HG03469 (cell line): ENCODE measurements around the gene SPTBN4.
"Not testable (repeated sequence)": the region's sequence is repeated elsewhere in the genome, so short reads cannot be mapped to it uniquely, and the experiment has no call there.

Source experiments
- ATAC-seq: cut with Tn5 transposase; IDR thresholded peaks from one replicate; pipeline ENCODE4 v1.9.1; 2021; ENCODE audit warnings: mild to moderate bottlenecking, moderate library complexity, moderate number of reproducible peaks; ENCODE audit not compliant: unreplicated experiment

Gene SPTBN4

DNA sequence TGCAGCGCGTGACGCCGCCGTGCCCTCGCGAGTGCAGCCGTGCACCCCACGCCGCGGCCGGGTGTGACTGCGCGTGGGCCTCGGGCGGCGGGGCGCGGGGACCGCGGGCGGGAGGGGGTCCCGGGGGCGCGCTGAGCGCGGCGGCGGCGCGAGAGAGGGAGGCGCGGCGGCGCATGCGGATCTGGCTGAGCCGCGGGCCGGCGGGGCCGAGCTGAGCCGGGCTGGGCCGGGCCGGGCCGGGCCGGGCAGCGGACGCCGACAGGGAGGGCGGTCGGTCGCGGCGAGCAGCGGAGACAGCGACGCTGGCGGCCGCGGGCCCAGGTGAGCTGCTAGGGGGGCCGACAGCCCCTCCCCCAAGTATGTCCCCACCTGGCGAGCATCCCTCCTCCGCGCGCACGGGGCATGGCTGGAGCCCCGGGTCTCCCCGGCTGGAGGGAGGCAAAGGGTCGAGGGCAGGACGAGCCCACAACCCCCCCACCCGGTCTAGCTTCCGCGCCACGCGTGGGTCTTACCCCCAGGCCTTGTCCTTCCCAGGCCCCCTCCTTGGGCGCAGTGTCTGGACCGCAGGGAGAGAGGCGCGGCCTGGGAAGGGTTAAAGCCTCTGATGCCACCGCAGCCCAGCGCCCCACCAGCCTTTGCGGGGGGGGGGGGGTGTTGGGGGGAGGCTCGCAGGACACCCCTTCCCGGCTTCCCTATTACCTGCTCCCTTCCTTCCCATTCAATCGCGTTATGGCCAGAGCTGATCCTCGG lies at the start of gene SPTBN4:
Gene SPTBN4 (plus strand): TSS at position 17 of the 750 bp plus-strand sequence. CDS start 5,621 bp downstream, outside the sequence.
- ATAC-seq, result no peak

DNA sequence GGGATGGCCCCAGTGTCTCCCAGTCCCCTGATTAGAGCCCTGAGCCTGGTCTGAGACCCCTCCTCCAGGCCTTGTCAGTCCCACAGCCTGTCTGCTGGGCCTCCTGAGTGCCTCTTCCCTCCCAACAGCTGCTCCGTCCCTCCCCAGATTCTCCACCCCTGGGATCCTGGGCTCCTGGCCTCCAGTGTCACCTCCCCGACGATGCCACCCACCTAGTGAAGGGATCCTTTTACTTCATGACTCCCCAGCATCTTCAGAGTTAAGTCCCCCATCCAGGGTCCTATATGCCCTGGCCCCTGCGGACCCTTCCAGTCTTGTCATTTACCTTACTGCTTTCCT lies 49.2 kb upstream of the SPTBN4 start:
- ATAC-seq, result no peak

DNA sequence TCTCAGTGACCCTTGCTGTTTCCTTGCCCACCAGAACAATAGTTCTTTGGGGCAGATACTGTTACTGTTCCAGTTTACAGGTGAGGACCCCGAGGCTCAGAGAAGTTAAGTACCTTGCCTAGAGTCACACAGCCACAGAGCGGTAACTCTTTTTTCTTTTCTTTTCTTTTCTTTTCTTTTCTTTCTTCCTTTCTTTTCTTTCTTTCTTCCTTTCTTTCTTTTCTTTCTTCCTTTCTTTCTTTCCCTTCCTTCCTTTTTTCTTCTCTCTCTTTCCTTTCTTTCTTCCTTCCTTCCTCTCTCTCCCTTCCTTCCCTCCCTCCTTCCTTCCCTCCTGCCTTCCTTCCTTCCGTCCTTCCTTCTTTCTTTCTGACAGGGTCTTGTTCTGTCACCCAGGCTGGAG lies 48.8 kb upstream of the SPTBN4 start:
- ATAC-seq, result no peak

DNA sequence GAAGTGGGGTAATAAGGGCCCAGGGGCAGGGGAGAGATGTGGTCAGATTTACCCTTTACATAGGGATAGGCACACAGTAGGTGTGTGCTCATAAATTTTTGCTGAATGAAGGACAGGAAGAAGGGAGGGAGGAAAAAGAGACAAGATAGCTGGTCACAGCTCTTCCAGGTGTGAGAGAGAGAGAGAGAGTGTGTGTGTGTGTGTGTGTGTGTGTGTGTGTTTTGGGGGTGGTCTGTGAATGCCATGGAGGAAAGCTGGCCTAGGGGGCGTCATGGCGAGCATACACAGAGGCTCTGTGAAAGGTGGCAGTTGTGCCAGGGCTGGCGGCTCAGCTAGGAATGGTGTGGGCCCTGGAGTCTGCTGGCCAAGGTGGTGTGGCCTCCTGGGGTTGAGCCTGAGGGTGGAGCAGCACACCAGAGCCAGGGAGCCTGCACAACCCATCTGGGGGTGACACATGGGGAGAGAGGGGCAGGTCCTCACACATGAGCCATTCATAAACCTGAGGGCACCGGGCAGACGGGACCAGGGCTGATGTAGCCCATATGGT lies 47.7 kb upstream of the SPTBN4 start:
- no peak for ATAC-seq

DNA sequence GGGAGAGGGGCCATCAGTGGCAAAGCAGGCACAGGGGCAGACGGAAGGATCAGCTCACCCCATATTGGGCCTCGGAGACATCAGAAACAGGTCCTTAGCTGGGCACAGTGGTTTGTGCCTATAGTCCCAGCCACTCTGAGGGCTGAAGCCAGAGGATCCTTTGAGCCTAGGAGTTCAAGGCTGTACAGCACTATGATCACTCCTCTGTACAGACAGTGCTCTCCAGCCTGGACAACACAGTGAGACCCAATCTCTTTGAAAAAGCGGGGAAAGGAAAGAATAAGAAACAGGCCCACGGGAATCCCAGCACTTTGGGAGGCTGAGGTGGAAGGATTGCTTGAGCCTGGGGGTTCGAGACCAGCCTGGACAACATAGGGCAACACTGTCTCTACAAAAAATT lies 47.0 kb upstream of the SPTBN4 start:
- ATAC-seq, result no peak

DNA sequence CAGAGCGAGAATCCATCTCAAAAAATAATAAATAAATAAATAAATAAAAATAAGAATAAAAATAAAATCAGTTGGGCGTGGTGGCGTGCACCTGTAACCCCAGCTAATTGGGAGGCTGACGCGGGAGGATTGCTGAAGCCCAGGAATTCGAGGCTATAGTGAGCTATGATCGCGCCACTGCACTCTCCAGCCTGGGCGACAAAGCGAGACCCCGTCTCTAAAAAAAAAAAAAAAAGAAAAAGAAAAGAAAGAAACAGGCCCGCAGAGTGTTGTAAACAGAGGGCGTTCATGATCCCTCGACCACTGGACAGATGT lies 46.4 kb upstream of the SPTBN4 start:
- no peak for ATAC-seq

DNA sequence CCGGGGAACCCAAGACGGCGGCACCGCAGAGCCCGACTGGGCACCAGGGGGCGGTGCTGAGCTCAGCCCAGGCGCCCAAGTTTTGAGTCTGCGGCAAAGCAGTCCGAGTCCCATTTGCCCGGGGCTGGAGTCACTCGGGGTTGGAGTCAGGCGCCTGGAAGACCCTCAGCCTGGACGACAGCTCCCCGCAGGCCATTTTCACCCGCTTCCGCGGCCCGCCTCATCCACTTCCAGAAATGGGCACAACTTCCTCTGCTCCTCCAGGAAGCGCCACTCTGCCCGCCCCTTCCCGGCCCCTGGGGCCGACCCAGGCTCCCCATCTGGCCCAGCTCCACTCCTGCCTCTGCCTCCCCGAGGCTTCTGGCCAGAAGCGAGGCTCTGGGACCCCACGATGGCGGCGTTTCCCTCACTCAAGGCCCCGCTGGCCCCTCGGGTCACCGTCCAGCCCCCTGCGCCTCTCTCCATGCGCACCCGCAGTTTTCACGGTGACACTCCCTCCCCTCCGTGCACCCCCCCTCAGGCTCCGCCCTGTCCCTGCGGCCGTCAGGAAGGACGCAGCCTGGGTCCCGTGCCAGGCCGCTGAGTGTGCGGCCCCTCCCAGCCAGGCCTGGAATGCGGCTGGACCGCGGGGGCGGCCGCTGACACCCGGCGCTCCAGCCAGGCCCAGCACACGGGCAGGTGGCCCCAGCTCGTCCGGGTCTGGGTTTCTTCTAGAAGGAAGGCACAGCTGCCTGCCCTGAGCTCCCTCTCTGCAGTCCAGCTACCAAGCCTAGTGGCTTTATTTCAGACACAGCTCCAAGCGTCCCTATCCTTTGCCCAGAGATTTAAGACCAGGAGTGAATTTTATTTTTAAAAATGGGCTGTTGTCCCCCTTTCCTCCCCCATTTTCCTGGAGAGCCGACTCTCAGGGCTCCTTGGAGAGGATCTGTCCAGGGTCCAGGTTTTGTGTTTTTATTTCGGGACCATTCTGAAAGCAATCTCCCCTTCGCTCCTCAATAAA lies 45.7 kb upstream of the SPTBN4 start:
- ATAC-seq, result no peak

DNA sequence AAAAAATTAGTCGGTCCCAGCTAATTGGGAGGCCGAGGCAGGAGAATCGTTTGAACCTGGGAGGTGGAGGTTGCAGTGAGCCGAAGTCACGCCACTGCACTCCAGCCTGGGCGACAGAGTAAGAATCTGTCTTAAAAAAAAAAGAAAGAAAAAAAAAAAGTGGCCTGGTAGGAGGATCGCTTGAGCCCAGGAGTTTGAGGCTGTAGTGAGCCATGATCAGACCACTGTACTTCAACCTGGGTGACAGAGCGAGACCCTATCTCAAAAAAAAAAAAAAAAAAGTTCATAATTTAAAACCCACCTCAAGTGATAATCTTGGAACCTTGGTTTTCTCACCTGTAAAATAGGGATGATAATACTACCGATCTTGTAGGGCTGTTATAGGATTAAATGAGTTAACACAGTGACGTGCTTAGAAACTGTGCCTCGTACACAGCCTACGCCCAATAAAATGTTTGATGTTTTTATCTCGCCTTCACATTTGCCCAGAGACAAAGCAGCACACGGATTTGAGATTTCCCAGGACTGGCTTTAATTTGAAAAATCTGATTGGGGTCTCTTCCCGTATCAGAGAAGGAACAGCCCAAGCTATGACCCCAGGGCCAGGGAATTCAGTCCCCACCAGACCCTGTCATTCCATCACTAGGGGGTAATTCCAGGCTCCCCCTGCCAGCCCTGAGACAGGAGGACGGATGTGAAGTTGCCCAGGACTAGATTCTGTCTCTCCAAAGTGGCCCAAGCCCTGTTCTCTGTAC lies 44.6 kb upstream of the SPTBN4 start:
- ATAC-seq, result no peak

DNA sequence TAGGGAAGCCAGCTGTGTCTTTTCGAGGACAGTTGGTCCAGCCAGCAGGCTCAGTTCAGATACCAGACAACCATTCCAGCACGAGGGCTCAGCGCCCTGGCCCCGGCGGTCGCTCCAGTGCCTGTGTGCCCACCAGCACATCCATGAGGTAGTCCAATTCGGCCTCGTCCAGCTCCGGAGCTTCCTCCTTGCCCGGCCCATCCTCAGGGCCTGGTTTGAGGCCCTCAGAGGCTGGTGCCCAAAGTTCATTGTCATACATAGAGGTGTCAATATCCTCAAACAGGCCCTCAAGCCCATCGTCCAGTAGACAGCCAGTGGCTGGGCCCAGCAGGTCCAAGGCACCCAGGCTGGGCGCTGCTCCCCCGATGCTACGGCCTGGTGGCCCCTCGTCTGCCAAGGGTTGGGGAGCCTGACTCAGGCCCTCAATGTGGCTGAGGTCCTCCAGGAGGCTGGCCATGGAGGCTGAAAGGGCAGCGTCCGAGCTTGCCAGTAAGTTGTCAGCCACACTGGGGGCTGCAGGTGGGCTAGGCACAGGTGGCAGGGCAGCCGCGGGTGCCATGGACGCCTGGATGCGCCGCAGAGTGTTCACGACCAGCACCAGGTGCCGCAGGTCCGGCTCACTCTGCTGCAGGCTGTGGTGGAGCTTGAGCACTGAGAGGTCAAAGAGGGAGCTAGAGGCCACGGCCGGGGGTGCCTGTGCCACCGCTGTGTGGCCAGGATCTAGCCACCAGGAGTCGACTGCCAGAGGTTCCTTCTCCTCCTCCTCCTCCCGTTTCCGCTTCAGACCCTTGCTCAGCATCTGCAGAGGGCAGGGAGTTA lies 43.8 kb upstream of the SPTBN4 start:
- ATAC-seq, result no peak

DNA sequence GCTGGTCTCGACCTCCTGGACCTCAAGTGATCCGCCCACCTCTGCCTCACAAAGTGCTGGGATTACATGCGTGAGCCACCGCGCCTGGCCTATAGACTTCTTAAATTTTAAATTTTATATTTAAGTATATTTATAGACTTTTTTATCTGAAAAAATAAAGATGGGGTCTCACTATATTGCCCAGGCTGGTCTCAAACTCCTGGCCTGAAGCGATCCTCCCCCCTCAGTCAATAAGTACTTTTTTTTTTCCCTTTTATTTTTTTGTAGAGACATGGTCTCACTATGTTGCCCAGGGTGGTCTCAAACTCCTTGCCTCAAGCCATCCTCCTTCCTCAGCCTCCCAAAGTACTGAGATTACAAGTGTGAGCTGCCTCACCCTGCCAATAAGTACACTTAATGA lies 42.9 kb upstream of the SPTBN4 start:
- no peak for ATAC-seq

DNA sequence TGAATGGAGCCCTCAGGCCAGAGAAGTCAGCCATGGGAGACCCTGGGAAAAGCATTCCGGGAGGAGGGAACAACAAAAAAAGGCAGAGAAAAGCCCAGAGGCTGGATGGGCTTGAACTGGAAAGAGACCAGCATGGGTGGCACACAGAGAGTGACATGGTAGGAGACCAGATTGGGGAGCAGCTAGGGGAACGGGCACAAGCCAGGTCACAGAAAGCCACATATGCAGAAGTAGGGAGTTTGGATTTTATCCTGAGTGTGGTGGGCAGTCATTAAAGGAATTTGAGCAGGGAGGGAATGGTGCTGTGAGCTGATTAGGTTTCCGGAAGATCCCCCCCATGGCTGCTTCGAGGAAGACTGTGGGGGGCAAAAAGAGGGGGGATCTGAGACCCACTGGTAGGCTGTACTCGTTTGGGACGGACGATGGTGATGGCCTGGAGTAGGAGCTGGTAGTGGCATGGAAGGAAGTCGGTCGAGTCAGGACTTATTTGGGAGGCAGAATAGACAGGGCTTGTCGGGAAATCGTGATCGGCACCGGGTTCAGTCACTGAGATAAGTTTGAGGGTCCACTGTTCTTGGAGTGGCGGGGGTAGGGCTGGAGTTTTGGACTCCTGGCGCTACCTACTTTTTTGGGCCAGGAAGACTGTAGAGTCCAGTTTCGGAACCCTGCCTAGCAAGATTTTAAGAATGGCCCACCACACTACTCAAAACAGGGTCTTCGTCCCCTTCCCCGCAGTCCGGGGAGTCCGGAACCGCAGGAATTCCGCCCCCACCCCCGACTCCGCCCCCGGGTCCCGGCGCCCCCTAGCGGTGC lies 42.0 kb upstream of the SPTBN4 start:
- no peak for ATAC-seq

DNA sequence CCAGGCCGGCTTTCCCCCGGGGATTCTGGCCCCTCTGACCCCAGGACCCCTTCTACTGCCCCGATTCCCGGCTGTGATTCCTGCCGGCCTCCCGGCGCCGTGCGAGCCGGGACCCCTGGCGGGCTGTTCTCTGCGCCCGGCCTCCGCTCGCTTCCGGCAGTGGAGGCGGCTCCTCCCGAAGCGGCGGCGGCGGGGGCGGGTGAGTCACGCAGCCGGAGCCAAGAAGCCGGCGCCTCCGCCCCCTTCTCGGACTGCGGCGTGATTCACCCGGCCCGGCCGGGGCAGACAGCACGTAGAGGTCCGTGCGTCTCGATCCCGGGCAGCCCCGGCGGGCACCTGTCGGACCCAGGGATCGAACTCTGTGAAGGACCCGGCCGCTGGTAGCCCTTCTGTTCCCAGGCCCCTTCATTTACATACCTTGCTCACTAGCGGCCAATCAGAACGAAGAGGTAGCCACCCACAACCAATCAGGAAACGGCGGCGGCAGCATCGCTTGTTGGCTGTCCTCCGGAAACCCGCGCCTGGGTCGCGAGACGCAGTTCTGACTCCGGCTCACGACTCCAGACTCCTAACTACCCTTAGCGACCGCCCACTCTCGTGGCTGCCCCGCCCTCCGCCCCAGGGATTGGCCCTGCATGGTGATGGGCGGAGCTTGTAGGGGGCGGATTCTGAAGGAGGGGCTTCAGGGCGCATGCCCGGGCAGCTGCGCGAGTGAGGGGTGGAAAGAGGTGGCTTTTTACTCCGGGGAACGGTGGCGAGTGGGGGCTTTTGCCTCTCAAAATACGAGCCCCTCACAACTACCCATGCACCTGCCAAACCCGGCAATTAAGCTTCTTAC lies 41.1 kb upstream of the SPTBN4 start, which contains the start of gene SERTAD1:
Gene SERTAD1 (minus strand): TSS at position 543 of the 838 bp plus-strand sequence. CDS start 2,446 bp downstream, outside the sequence.
- peak; percentile 68 for ATAC-seq

DNA sequence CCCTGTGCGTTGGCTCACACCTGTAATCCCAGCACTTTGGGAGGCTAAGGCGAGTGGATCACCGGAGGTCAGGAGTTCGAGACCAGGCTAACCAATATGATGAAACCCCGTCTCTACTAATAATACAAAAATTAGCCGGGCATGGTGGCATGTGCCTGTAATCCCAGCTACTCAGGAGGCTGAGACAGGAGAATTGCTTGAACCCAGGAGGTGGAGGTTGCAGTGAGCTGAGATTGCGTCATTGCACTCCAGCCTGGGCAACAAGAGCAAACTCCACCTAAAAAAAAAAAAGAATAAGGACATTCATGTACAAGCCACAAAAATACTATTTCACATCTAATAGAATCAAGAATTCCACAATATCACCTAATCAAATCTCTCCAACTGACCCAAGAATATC lies 38.6 kb upstream of the SPTBN4 start:
- ATAC-seq, result not testable (repeated sequence)

DNA sequence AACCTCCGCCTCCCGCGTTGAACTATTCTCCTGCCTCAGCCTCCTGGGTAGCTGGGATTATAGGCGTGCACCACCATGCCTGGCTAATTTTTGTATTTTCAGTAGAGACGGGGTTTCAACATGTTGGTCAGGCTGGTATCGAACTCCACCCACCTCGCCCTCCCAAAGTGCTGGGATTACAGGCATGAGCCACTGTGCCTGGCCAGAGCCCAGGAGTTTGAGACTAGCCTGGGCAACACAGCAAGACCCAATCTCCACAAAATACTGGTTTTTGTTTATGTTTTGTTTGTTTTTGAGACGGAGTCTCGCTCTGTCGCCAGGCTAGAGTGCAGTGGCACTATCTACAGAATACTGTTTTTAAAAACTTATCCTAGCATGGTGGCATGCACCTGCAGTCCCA lies 36.6 kb upstream of the SPTBN4 start:
- not testable (repeated sequence) for ATAC-seq

DNA sequence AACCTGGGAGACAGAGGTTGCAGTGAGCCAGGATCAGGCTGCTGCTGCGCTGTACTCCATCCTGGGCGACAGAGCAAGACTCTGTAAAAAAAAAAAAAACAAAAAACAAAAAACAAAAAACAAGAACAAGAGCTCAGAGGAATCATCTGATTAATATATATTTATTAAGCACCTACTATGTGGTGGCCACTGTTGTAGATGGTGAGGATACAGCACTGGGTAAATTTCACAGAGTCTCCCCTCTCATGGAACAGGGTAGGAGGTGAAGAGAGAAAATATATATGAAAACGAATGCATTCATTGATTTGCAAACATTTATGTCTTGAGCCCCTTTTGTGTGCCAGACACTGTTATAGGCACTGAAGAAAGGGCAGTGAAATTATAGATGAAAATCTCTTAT lies 35.1 kb upstream of the SPTBN4 start:
- ATAC-seq, result no peak

DNA sequence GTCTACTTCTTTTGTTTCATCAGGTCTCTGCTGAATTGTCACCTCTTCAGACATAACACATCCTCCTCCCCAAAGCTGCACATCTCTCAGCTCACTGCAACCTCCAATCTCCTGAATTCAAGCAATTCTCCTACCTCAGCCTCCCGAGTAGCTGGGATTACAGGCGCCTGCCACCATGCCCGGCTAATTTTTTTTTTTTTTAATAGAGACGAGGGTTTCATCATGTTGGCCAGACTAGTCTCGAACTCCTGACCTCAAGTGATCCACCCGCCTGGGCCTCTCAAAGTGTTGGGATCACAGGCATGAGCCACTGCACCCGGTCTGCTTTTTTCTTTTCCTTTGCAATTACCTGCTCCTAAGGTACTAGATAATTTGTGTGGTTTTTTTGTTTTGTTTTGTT lies 34.0 kb upstream of the SPTBN4 start:
- not testable (repeated sequence) for ATAC-seq

DNA sequence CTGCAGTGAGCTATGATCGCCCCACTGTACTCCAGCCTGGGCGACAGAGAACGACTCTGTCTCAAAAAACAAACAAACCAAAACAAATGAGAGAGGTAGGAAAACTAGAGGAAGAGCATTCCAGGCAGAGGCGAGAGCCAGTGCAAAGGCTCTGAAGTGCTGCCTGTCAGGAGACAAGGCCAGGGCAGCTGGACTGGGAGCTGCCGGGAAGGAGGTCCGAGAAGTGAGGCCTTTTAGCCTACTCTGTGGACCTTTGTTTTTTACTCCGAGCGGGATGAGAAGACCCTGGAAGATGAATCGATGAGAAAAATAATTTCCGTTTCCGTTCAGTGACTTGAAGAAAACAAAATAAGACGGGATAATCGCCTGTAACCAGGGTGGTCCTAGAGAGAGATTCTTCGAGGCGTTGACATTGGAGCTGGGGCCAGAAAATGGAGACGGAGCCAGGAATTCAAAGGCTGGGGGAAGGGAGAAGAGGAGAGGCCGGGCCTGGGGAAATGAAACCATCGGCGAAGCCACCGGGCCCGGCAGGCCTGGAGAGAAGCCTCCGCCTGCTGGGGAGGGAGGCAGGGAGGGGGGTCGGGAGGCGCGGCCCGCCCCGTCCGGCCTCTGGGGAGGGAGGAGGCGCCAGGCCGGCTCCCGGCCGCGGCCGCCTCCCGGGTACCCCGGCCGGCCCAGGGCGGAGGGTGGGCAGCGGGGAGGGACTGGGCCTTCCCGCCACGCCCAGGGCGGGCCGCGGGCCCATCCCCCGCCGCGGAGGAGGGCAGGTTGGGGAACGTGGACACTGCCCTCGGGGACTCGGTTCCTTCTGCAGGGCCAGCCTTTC lies 33.2 kb upstream of the SPTBN4 start:
- no peak for ATAC-seq

DNA sequence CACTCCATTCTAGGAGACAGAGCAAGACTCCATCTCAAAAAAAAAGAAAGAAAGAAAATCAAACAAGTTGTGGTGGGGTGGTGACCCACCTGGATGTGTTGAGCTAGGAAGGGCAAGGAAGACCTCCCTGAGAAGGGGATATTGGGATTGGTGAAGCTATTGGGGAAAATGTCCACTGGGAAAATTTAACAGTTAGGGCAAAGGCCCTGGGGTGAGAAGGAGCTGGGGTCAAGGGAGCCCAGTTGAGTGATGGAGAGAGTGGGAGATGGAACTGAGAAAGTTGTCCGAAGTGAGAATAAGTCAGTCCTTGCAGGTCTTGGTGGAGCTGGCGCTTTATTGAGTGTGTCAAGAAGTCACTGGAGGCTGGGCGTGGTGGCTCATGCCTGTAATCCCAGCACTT lies 28.5 kb upstream of the SPTBN4 start:
- ATAC-seq, result no peak
